A204.1 (cell line): Measurements from ENCODE around the gene POLR1E.

ENCODE experiments used
- FAIRE-seq: peaks from 2 replicates; lab custom pipeline; 2012; peaks lifted over from hg19 to GRCh38; lab: Jason Lieb, UNC

The POLR1E gene

GRCh38 chr9:37485389-37486255 is at the start of gene POLR1E:
Gene POLR1E, plus strand, starts transcription at chr9:37485948. Its CDS starts 100 bp downstream, at chr9:37486048.
- FAIRE-seq, result no peak

GRCh38 chr9:37436540-37436939 is 49.2 kb upstream of the POLR1E start:
- no peak for FAIRE-seq

- no peak for FAIRE-seq
These were observed 48.7 kb upstream of the POLR1E start for GRCh38 chr9:37437010-37437409.

- FAIRE-seq, result no peak
These were observed 48.1 kb upstream of the POLR1E start for GRCh38 chr9:37437621-37438020.

GRCh38 chr9:37438359-37438758 is 47.4 kb upstream of the POLR1E start:
- FAIRE-seq, result no peak

- no peak for FAIRE-seq
These were observed 43.9 kb upstream of the POLR1E start for GRCh38 chr9:37441776-37442370.

GRCh38 chr9:37442556-37442955 is 43.2 kb upstream of the POLR1E start:
- no peak for FAIRE-seq

- FAIRE-seq, result no peak
These were observed 42.2 kb upstream of the POLR1E start for GRCh38 chr9:37443566-37443965.

GRCh38 chr9:37444890-37445289 is 40.9 kb upstream of the POLR1E start:
- no peak for FAIRE-seq

GRCh38 chr9:37445832-37446231 is 39.9 kb upstream of the POLR1E start:
- FAIRE-seq, result no peak

- FAIRE-seq, result no peak
These were observed 39.3 kb upstream of the POLR1E start for GRCh38 chr9:37446401-37446800.

GRCh38 chr9:37447111-37447510 is 38.6 kb upstream of the POLR1E start:
- FAIRE-seq, result no peak

- no peak for FAIRE-seq
These were observed 35.7 kb upstream of the POLR1E start for GRCh38 chr9:37449862-37450632.

- no peak for FAIRE-seq
These were observed 34.1 kb upstream of the POLR1E start for GRCh38 chr9:37451628-37452027.

GRCh38 chr9:37452611-37453010 is 33.1 kb upstream of the POLR1E start:
- no peak for FAIRE-seq

GRCh38 chr9:37453827-37454226 is 31.9 kb upstream of the POLR1E start:
- FAIRE-seq, result no peak

- FAIRE-seq, result no peak
These were observed 31.5 kb upstream of the POLR1E start for GRCh38 chr9:37454238-37454637.

GRCh38 chr9:37455884-37456647 is 29.7 kb upstream of the POLR1E start:
- FAIRE-seq, result no peak

- no peak for FAIRE-seq
These were observed 28.9 kb upstream of the POLR1E start for GRCh38 chr9:37456817-37457216.

GRCh38 chr9:37464006-37464405 is 21.7 kb upstream of the POLR1E start:
- FAIRE-seq, result no peak

- FAIRE-seq, result no peak
These were observed 21.1 kb upstream of the POLR1E start for GRCh38 chr9:37464426-37465248.
